H1 (cell line): ENCODE results near the gene NUMB. TPM values are rescaled to one million over a fixed set of nuclear protein-coding genes. Genes with fewer than 3 reads are reported as not detected.

Experiments
- BACH1 ChIP-seq: IDR thresholded peaks from 2 replicates; pipeline ENCODE4 v1.6.1; 2012; ENCODE audit warnings: low read length, improper control_type of control experiment
- CREB1 ChIP-seq: IDR thresholded peaks from 2 replicates; pipeline ENCODE4 v1.6.1; 2012; ENCODE audit warnings: inconsistent platforms
- NRF1 ChIP-seq: IDR thresholded peaks from 2 replicates; pipeline ENCODE4 v1.6.1; 2011; ENCODE audit warnings: mild to moderate bottlenecking, low read depth, low read length, improper control_type of control experiment
- polyA plus RNA-seq, 7 experiments: library from polyadenylated mRNA; depleted of rRNA in 3 of 7; stranded (reverse) in 5 of 7; unstranded in 2 of 7; fragments of >200 nt in 5 of 7; fragments of 200-250 nt in 2 of 7; gene quantifications; 1 replicate in 5 of 7; 2 replicates in 1 of 7; 4 replicates in 1 of 7; pipeline versions ENCODE4 v1.2.1 to v1.2.3, GENCODE V29; 2011 to 2013; ENCODE audit warnings: missing spikeins in 2 of 7, mixed read lengths in 2 of 7
- total RNA-seq: library from RNA; stranded (reverse); fragmentation: NEBNext Ultra II Directional; extraction: Animal tissue kit (Norgen Biotek cat#: 25700); gene quantifications from 2 replicates; pipeline ENCODE4 v1.2.1, GENCODE V29; 2021
- TF ChIP-seq, protein P1 (sequence below): fragments of 300-600 bp; sonication (generic); IDR thresholded peaks from 2 replicates; pipeline ENCODE4 v1.7.1; 2012; ENCODE audit warnings: low read length, moderate library complexity, mild to moderate bottlenecking, inconsistent platforms; ENCODE audit not compliant: insufficient replicate concordance

Gene NUMB
- total and polyA plus RNA-seq, 2 of the 8 experiments (the other 6 are each of a cell fraction or from before 2014, with no cell fraction given), result 54.3 to 78.1 TPM

DNA sequence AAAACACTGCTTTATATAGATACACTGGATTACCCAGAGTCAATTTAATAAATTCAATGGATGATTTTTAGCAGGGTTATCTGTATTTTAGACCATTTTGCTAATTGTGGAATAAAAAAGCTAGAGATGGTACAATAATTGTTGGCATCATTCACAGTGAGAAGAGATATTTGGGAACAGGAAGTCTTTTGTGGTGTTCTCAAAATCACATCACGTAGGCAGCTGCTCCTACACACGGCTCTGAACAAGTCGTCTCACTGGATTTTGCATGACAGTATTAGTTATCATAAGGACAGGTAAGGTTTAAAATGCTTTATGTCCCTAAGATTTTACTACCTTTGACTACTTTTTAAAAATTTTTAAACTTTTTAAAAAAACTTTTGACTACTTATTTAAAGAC lies 169.0 kb downstream of the NUMB start (continued):
- TF ChIP-seq, protein P1, sequence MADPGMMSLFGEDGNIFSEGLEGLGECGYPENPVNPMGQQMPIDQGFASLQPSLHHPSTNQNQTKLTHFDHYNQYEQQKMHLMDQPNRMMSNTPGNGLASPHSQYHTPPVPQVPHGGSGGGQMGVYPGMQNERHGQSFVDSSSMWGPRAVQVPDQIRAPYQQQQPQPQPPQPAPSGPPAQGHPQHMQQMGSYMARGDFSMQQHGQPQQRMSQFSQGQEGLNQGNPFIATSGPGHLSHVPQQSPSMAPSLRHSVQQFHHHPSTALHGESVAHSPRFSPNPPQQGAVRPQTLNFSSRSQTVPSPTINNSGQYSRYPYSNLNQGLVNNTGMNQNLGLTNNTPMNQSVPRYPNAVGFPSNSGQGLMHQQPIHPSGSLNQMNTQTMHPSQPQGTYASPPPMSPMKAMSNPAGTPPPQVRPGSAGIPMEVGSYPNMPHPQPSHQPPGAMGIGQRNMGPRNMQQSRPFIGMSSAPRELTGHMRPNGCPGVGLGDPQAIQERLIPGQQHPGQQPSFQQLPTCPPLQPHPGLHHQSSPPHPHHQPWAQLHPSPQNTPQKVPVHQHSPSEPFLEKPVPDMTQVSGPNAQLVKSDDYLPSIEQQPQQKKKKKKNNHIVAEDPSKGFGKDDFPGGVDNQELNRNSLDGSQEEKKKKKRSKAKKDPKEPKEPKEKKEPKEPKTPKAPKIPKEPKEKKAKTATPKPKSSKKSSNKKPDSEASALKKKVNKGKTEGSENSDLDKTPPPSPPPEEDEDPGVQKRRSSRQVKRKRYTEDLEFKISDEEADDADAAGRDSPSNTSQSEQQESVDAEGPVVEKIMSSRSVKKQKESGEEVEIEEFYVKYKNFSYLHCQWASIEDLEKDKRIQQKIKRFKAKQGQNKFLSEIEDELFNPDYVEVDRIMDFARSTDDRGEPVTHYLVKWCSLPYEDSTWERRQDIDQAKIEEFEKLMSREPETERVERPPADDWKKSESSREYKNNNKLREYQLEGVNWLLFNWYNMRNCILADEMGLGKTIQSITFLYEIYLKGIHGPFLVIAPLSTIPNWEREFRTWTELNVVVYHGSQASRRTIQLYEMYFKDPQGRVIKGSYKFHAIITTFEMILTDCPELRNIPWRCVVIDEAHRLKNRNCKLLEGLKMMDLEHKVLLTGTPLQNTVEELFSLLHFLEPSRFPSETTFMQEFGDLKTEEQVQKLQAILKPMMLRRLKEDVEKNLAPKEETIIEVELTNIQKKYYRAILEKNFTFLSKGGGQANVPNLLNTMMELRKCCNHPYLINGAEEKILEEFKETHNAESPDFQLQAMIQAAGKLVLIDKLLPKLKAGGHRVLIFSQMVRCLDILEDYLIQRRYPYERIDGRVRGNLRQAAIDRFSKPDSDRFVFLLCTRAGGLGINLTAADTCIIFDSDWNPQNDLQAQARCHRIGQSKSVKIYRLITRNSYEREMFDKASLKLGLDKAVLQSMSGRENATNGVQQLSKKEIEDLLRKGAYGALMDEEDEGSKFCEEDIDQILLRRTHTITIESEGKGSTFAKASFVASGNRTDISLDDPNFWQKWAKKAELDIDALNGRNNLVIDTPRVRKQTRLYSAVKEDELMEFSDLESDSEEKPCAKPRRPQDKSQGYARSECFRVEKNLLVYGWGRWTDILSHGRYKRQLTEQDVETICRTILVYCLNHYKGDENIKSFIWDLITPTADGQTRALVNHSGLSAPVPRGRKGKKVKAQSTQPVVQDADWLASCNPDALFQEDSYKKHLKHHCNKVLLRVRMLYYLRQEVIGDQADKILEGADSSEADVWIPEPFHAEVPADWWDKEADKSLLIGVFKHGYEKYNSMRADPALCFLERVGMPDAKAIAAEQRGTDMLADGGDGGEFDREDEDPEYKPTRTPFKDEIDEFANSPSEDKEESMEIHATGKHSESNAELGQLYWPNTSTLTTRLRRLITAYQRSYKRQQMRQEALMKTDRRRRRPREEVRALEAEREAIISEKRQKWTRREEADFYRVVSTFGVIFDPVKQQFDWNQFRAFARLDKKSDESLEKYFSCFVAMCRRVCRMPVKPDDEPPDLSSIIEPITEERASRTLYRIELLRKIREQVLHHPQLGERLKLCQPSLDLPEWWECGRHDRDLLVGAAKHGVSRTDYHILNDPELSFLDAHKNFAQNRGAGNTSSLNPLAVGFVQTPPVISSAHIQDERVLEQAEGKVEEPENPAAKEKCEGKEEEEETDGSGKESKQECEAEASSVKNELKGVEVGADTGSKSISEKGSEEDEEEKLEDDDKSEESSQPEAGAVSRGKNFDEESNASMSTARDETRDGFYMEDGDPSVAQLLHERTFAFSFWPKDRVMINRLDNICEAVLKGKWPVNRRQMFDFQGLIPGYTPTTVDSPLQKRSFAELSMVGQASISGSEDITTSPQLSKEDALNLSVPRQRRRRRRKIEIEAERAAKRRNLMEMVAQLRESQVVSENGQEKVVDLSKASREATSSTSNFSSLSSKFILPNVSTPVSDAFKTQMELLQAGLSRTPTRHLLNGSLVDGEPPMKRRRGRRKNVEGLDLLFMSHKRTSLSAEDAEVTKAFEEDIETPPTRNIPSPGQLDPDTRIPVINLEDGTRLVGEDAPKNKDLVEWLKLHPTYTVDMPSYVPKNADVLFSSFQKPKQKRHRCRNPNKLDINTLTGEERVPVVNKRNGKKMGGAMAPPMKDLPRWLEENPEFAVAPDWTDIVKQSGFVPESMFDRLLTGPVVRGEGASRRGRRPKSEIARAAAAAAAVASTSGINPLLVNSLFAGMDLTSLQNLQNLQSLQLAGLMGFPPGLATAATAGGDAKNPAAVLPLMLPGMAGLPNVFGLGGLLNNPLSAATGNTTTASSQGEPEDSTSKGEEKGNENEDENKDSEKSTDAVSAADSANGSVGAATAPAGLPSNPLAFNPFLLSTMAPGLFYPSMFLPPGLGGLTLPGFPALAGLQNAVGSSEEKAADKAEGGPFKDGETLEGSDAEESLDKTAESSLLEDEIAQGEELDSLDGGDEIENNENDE, result no peak
- TF ChIP-seq NRF1 (no peak), BACH1 (no peak), CREB1 (no peak)
